ENCODE measurements around the gene VSTM2L. TPM values are rescaled to one million over a fixed set of nuclear protein-coding genes. Genes with fewer than 3 reads are reported as not detected.

The VSTM2L gene
- total and polyA plus RNA-seq, 2 of the 13 experiments (the other 11 are each of a cell fraction or from before 2014, with no cell fraction given) = not detected

DNA sequence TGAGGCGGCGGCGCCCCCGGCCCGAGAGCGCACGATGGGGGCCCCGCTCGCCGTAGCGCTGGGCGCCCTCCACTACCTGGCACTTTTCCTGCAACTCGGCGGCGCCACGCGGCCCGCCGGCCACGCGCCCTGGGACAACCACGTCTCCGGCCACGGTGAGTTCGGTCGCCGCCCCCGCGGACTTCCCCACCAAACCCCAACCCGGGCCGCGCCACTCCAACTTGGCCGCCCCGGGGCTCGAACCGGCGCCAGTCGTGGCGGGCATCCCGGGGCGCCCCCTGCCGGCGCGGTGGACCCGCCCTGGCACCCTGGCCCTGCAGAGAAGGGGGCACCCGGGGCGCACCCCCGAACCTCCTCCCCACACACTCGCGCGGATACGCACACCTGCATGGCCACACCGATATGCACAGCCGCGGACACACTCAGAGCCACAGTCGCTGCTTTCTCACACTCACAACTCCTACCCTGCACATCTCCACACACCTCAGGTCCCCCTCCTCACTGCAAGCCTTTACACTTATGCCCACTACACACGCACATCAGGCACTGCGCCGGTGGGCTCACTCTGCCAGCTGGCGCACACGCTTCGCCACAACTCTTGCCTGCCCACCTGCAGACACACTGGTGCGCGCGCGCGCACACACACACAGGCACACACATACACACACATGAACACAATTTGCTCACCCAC is 535 bp downstream of the VSTM2L start:
- no peak for DNase-seq (ENCODE audit: low spot score)
- intact Hi-C loops (cut with micrococcal nuclease; ENCODE audit: unreplicated experiment) (no loop called here), in situ Hi-C loops (cut with HindIII; ENCODE audit: extremely low pct_ligation_motif_present, low pct_unique_long_range_greater_than_20kb) (loop anchor here (5.0 kb wide), 1 partner anchor 89 kb away; no protein-coding TSS in a partner anchor)
- no peak overlapping the region for H2AFZ ChIP-seq (ENCODE audit: low read length)
- BruUV-seq (replicated peaks) = no TSS peak
- peaks cover 14 to 60% of the 10 kb centered on the region in 2 experiments; a peak in 4 of 5 replicates for H3K27me3 ChIP-seq (ENCODE audit: control insufficient read depth in 1 of 2, insufficient read depth in 2 of 2, low read length in 2 of 2)
- peak overlapping the region; percentile 12 to 64 (median 25); a peak in 3 of 6 replicates for H3K4me3 ChIP-seq (replicated peaks in 1 of 3; ENCODE audit: insufficient read depth in 1 of 3, low read depth in 2 of 3, low read length in 3 of 3)
- CTCF ChIA-PET (ENCODE audit: low intra/inter-chr PET ratio, low total read pairs) = interaction anchor here (1.4 to 1.7 kb wide), 3 partner anchors 90 to 339 kb away, joined by 4 to 8 read pairs (median 5); no protein-coding TSS in a partner anchor
- peak; percentile 2; the same call in 2 of the 3 replicates for ATAC-seq
- H4K20me1 ChIP-seq (ENCODE audit: insufficient read depth, low read length) = peaks cover 8% of the 10 kb centered on the region; the same call in 1 of the 2 replicates
- H3K4me2 ChIP-seq (ENCODE audit: low read depth, low read length) = peak overlapping the region; percentile 64
- WGBS (ENCODE audit: low lambda C conversion rate) = 57% methylated on average over 30 of the region's 67 CpGs
- no peak for FAIRE-seq
- H3K27ac ChIP-seq (ENCODE audit: extremely low read length, insufficient read depth, low read length) = no peak overlapping the region
- no peaks in the 10 kb centered on the region for H3K79me2 ChIP-seq (ENCODE audit: insufficient read depth, low read length)
- H3K36me3 ChIP-seq (replicated peaks in 1 of 2; ENCODE audit: control insufficient read depth in 1 of 2, insufficient read depth in 2 of 2, low read length in 2 of 2) = no peaks in the 10 kb centered on the region
- POLR2A ChIA-PET = no interaction called here
- H3K9me3 ChIP-seq (ENCODE audit: low read length) = no peaks in the 10 kb centered on the region
- peaks cover 7% of the 10 kb centered on the region; the same call in 1 of the 2 replicates for H3K4me1 ChIP-seq (ENCODE audit: insufficient read depth, low read length)
- H3K9ac ChIP-seq (ENCODE audit: insufficient read depth, low read depth, low read length) = no peak overlapping the region
- TF ChIP-seq, protein P1, sequence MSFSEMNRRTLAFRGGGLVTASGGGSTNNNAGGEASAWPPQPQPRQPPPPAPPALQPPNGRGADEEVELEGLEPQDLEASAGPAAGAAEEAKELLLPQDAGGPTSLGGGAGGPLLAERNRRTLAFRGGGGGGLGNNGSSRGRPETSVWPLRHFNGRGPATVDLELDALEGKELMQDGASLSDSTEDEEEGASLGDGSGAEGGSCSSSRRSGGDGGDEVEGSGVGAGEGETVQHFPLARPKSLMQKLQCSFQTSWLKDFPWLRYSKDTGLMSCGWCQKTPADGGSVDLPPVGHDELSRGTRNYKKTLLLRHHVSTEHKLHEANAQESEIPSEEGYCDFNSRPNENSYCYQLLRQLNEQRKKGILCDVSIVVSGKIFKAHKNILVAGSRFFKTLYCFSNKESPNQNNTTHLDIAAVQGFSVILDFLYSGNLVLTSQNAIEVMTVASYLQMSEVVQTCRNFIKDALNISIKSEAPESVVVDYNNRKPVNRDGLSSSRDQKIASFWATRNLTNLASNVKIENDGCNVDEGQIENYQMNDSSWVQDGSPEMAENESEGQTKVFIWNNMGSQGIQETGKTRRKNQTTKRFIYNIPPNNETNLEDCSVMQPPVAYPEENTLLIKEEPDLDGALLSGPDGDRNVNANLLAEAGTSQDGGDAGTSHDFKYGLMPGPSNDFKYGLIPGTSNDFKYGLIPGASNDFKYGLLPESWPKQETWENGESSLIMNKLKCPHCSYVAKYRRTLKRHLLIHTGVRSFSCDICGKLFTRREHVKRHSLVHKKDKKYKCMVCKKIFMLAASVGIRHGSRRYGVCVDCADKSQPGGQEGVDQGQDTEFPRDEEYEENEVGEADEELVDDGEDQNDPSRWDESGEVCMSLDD (CRISPR knock-in tag; IDR thresholded peaks at IDR 0.05; ENCODE audit: borderline replicate concordance) = 0 out of 2 replicates have a peak, but pooled peaks have one; percentile 44
- TF ChIP-seq CREB1 (IDR thresholded peaks at IDR 0.05) (no peak), CREB1 (CRISPR knock-in tag; IDR thresholded peaks at IDR 0.05) (no peak), ZNF746 (CRISPR knock-in tag; IDR thresholded peaks at IDR 0.05) (no peak), KDM2A (CRISPR knock-in tag; IDR thresholded peaks at IDR 0.05; ENCODE audit: borderline replicate concordance, low read depth) (no peak), NAIF1 (CRISPR knock-in tag; IDR thresholded peaks at IDR 0.05; ENCODE audit: borderline replicate concordance) (no peak), ZFP62 (CRISPR knock-in tag; IDR thresholded peaks at IDR 0.05) (no peak), FOXP4 (CRISPR knock-in tag; IDR thresholded peaks at IDR 0.05) (no peak), ZNF543 (CRISPR knock-in tag; IDR thresholded peaks at IDR 0.05) (no peak; the same call in 1 of the 2 replicates), ZNF225 (CRISPR knock-in tag; IDR thresholded peaks at IDR 0.05) (no peak), STAT5B (CRISPR knock-in tag; IDR thresholded peaks at IDR 0.05) (no peak), MED8 (CRISPR knock-in tag; IDR thresholded peaks at IDR 0.05; ENCODE audit: insufficient replicate concordance) (no peak), ZNF678 (CRISPR knock-in tag; IDR thresholded peaks at IDR 0.05) (no peak), HCFC1 (IDR thresholded peaks at IDR 0.05; ENCODE audit: low read depth, low read length) (no peak), PTBP1 (IDR thresholded peaks at IDR 0.05; ENCODE audit: low read depth, low read length, poor library complexity, severe bottlenecking) (no peak), RFXAP (CRISPR knock-in tag; IDR thresholded peaks at IDR 0.05; ENCODE audit: borderline replicate concordance) (no peak), ZNF570 (CRISPR knock-in tag; IDR thresholded peaks at IDR 0.05; ENCODE audit: borderline replicate concordance) (no peak)
- TF ChIP-seq, protein P2, sequence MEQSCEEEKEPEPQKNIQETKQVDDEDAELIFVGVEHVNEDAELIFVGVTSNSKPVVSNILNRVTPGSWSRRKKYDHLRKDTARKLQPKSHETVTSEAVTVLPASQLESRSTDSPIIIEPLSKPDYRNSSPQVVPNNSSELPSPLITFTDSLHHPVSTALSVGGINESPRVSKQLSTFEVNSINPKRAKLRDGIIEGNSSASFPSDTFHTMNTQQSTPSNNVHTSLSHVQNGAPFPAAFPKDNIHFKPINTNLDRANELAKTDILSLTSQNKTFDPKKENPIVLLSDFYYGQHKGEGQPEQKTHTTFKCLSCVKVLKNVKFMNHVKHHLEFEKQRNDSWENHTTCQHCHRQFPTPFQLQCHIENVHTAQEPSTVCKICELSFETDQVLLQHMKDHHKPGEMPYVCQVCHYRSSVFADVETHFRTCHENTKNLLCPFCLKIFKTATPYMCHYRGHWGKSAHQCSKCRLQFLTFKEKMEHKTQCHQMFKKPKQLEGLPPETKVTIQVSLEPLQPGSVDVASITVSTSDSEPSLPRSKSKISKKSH (CRISPR knock-in tag; IDR thresholded peaks at IDR 0.05; ENCODE audit: borderline replicate concordance) = peak; percentile 55; the same call in 1 of the 2 replicates

Measured in HepG2 (cell line).